HUDEP-2 (cell line): Measurements from ENCODE around the gene TMIGD2.
"Not testable (repeated sequence)": the region's sequence is repeated elsewhere in the genome, so short reads cannot be mapped to it uniquely, and the experiment has no call there.

Experiments
- DNase-seq, 76 experiments: peaks; one replicate each; lab custom pipeline; 2025; ENCODE audit not compliant: unreplicated experiment in 76 of 76; lab: John Stamatoyannopoulos, UW

The TMIGD2 gene

DNA sequence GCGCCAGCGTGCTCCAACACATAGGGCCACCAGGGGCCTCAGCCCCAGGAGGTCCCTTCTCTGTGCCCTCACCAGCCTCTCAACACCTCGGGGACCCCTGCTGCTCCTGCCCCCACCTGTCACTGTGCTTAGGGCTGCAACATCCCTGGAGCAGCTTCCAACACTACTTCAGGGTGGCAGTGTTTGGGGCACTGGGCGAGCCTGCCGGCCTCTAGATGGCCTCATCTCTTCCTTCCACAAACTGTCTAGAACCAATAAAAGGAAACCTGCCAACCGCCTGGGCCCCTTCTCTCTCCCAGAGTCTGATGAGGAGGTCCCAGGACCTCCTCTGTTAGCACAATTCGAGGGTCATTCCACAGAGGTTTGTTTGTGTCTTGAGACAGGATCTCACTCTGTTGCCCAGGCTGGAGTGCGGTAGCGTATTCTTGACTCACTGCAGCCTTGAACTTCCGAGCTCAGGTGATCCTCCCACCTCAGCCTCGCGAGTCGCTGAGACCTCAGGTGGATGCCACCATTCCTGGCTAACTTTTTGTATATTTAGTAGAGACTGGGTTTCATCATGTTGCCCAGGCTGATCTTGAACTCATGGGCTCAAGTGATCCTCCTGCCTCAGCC, 33.3 kb downstream of the TMIGD2 start:
- DNase-seq = no peak

DNA sequence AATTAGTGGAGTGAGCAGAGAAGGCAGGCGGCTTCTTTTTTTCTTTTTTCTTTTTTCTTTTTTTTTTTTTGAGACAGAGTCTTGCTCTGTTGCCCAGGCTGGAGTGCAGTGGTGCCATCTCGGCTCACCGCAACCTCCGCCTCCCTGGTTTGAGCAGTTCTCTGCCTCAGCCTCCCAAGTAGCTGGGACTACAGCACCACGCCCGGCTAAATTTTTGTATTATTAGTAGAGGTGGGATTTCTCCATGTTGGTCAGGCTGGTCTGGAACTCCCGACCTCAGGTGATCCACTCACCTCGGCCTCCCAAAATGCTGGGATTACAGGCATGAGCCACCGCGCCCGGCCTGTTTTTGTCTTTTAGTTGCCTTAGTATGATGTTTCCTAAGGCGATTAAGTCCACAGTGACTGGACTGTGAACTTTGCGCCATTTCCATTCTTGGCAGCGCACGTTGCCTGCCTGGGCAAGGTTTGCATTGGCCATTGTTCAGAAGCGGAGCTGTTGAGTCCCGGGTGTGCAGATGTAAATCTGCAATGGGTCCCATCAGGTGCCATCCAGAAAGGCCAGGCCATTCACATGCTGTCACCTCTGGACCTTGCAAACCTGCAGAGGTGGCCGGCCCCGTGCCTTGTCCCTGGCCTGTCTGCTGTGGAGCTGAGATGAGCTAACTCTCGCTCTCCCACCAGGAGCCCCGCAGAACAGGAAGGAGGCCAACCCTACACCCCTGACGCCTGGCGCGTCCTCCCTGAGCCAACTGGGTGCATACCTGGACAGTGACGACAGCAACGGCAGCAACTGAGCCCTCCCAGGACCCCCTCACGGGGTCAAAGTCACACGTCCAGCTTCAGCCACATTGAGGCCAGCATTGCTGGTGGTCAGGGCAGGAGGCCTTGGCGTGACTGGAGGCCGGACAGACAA, 34.0 kb downstream of the TMIGD2 start:
- DNase-seq = no peak

DNA sequence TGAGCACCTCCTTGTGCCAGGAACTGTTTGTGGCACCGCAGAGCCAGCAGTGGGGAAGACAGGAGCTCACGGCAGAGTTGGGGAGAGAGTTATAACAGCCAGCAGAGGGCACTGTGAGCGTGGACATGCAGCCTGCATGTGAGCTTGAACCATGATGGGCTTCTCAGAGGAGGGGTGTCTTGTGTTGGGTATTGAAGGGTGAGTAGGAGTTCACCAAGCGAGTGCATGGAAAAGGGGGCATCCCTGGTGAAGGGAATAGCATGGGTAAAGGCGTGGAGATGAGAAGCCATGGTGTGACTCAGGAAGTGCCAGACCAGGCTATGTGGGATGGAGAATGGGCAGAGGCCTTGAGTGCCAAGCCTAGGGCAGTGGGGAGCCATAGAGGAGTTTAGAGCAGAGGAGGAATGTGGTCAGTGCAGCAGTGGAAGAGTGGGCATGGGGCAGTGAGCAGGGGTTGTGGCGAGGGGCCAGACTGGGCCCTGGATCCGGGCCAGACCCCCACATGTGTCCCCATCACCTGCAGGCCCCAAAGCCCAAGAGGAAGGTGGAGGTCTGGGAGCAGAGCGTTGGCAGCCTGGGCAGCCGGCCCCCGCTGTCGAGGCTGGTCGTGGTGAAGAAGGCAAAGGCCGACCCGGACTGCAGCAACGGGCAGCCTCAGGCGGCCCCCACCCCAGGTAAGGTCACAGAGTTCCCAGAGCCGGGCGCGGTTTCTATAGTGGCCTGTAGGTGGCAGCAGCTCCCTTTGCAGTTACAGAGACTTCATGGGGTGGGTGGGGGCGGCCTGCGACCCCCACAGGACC, 34.9 kb downstream of the TMIGD2 start:
- DNase-seq = peak in 70 of 76 experiments; percentile 11 to 84 (median 64)

DNA sequence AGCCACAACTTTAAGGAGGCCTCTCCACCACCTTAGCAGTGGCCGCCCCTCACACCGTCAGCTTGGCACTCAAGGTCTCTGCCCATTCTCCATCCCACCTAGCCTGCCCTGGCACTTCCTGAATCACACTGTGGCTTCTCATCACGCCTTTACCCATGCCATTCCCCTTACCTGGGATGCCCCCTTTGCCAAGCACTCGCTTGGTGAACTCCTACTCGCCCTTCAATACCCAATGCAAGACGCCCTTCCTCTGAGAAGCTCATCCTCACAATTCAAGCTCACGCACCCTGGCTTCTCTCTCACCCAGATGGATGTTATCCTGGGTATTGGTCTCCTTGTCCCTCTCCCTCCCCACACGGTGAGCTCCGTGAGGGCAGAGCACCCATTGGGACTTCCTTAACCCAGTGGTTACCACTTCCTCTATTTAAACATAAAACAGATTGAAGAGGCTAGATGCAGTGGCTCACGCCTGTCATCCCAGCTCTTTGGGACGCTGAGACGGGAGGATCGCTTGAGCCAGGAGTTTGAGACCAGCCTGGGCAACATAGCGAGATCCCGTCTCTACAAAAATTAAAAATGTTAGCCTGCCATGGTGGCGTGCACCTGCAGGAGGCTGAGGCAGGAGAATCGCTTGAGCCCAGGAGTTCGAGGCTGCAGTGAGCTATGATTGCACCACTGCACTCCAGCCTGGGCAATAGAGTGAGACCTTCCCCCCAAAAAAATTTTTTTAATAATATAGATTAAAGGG, 35.8 kb downstream of the TMIGD2 start:
- no peak for DNase-seq

DNA sequence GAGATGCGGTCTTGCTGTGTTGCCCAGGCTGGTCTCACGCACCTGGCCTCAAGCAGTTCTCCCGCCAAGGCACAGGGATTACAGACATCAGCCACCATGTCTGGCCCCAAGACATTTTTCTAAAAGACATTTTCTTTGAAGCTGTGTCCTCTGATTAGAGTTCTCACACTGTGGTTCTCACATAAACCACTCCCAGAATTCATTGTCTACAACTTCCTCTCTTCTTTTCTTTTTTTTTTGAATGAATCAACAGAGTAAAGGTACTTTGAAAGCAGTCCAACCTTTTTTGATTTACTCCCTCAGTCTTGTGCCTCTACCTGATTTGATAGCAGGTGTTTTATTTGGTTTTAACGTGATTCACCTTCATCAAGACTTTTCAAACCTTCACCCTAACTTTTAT, 37.4 kb downstream of the TMIGD2 start:
- no peak for DNase-seq

DNA sequence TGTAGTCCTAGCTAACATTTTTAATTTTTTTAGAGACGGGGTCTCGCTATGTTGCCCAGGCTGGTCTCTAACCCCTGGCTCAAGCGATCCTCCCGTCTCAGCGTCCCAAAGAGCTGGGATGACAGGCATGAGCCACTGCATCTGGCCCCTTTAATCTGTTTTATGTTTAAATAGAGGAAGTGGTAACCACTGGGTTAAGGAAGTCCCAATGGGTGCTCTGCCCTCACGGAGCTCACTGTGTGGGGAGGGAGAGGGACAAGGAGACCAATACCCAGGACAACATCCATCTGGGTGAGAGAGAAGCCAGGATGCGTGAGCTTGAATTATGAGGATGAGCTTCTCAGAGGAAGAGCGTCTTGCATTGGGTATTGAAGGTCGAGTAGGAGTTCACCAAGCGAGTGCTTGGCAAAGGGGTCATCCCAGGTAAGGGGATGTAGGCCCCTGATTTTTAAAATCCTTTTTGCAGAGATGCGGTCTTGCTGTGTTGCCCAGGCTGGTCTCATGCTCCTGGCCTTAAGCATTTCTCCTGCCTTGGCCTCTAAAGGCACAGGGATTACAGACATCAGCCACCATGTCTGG, 41.5 kb downstream of the TMIGD2 start:
- DNase-seq = no peak

DNA sequence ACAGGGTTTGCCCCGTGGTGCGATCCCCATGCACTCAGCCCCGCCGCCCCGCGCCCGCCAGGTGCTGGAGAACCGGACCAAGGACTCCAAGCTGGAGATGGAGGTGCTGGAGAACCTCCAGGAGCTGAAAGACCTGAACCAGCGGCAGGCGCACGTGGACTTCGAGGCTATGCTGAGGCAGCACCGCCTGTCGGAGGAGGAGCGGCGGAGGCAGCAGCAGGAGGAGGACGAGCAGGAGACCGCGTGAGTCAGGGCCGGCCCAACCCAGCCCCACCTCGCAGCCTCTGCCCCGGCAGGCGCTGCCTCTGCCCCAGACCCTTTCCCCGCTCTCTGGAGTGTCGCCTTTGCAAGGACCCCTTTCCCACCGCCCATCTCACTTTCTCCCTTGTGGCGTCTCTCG, 44.0 kb downstream of the TMIGD2 start:
- no peak for DNase-seq

DNA sequence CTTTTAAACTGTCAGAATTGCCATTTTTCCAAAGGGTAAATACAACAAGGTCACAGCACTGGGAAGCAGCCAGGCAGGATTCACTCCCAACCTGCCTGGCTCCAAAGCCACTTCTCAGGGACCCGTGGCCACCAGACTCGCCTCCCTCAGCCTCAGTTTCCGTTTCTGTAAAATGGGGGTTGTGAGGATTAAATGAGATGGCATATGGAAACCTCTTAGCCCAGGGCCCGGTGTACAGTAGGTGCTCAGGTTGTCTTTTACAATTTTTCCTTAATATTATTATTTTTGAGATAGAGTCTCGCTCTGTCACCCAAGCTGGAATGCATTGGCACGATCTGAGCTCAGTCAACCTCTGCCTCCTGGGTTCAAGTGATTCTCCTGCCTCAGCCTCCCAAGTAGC, 45.2 kb downstream of the TMIGD2 start:
- DNase-seq = no peak

DNA sequence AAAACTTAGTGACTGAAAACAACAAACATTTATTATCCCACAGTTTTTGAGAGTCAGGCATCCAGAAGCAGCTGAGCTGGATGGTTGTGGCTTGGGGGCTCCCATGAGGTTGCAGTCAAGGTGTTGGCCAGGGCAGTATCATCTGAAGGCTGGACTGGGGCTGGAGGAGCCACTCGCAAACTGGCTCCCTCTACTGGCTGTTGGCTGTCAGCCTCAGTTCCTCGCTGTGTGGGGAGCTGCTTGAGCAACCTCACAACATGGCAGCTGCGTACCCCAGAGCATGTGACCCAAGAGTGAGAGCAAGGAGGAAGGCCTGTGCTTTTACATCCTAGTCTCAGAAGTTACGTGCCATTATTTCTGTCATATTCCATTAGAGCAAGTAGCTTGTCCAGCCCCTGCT, 45.6 kb downstream of the TMIGD2 start:
- peak in 6 of 76 experiments; percentile 4 to 21 (median 8) for DNase-seq

DNA sequence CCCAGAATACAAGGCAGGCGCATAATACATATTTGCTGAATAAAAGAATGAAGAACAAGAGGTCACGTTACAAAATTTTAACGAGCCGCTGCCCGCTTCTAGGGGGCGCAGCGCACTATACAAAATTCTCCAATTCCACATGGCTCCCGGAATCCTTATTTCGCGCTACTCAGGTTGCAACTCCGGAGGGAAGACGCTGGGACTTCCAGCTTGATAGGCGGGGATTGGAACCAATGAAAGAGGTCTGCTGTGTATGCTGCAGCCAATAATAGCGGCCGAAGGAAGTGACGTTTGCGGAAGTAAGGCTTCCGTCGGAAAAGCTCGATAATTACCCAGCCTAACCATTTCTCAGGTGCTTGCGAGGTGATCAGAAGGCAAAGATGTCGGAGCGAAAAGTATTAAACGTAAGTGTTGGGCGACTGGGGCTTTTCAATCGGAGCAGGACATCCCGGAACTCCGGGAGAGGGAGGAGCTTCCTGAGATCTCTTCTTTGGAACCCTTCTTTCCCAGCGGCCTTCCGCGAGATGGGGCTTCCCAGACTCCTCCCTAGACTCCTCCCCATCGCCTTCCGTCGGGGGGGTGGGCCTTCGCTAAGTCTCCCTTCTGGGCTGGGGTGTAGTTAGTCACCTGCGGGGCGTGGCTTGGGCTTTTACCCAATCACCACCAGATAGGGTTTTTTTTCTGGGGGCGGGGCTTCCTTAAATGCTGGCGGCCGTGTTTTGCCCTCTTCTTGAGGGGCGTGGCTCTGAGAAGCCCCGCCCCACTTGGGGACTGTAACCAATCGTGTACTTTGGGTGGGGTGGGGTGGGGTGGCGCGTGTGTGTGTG, 55.2 kb downstream of the TMIGD2 start, which contains the start of gene YJU2:
Gene YJU2 (plus strand): TSS at position 314 of the 827 bp plus-strand sequence. CDS start 67 bp downstream, at position 381.
- peak; percentile 94 to 100 (median 99) for DNase-seq

DNA sequence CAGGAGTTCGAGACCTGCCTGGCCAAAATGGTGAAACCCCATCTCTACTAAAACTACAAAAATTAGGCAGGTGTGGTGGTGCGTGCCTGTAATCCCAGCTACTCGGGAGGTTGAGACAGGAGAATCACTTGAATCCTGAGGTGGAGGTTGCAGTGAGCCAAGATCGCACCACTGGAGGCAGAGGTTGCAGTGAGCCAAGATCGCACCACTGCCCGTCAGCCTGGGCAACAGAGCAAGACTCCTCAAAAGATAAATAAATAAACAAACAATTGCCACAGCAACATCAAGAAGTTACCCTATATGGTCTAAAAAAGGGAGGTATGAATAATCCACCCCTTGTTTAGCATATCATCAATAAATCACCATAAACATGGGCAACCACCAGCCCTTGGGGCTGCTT, 56.3 kb downstream of the TMIGD2 start:
- DNase-seq = not testable (repeated sequence)
